SU-DHL-6 (cell line): ENCODE results near the gene CADM2.

Experiments
- EZH2phosphoT487 ChIP-seq: fragments of 200-600 bp; sonication (generic), shearing (Covaris generic); conservative IDR thresholded peaks from 2 replicates; pipeline ENCODE4 v1.6.1; 2018; ENCODE audit warnings: mild to moderate bottlenecking, antibody characterized with exemption, low read length, moderate library complexity, mixed read lengths
- TF ChIP-seq, protein P1 (sequence below): fragments of 200-600 bp; sonication (generic); IDR thresholded peaks from one replicate; pipeline ENCODE4 v1.5.1; 2017; ENCODE audit warnings: antibody characterized with exemption, mild to moderate bottlenecking, low read length, moderate library complexity; ENCODE audit not compliant: insufficient read depth, poor library complexity, severe bottlenecking

DNA sequence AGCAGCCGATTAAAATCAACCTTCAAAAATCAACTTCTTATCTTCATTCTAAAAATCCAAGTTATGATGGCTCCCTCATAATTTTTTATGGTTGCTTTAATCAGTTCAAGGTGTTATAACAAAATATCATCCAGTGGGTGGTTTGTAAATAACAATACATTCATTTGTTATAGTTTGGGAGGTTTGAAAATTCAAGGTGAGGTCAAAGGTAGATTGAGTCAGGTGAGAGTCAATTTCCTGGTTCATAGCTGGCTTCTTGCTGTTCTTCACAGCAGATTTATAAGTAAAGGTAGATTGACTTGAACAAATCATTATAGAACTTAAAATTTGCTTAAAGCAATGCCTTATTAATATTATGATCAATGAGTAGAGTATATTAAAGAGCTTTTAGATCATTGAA is 192.8 kb downstream of the CADM2 start:
- TF ChIP-seq, protein P1, sequence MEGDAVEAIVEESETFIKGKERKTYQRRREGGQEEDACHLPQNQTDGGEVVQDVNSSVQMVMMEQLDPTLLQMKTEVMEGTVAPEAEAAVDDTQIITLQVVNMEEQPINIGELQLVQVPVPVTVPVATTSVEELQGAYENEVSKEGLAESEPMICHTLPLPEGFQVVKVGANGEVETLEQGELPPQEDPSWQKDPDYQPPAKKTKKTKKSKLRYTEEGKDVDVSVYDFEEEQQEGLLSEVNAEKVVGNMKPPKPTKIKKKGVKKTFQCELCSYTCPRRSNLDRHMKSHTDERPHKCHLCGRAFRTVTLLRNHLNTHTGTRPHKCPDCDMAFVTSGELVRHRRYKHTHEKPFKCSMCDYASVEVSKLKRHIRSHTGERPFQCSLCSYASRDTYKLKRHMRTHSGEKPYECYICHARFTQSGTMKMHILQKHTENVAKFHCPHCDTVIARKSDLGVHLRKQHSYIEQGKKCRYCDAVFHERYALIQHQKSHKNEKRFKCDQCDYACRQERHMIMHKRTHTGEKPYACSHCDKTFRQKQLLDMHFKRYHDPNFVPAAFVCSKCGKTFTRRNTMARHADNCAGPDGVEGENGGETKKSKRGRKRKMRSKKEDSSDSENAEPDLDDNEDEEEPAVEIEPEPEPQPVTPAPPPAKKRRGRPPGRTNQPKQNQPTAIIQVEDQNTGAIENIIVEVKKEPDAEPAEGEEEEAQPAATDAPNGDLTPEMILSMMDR: no peak
- TF ChIP-seq EZH2phosphoT487: no peak
